ENCODE results near the gene REST. TPM values are rescaled to one million over a fixed set of nuclear protein-coding genes. Genes with fewer than 3 reads are reported as not detected.

Gene REST
- total and polyA plus RNA-seq, 8 donors: 2.7 to 28.9 (median 13.9) TPM

DNA sequence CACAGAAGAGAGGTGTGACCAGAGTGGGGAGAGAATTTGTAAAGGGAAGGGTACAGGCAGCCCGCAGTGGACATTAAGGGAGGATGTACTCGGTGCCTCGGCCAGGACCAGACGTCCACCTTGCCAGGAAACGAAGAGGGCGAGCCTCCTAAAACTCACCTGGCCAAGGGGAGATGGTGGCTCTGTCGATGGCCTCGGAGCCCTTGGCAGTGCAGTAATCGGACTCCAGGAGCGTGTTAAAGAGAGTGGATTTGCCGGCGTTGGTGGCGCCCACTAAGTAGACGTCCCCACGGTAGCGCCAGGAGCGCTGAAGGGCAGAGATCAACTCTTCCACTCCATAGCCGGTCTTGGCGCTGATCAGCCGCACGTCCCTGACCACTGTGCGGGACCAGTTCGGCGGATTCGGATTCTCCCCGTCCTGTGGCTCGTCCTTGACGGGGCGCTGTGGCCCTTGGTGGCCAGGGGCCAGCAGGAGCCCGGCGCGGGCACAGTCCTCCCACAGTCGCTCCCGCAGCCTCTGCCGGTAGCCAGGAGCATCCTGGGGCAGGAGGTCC is 68.7 kb downstream of the REST start:
- TF ChIP-seq, protein P1, sequence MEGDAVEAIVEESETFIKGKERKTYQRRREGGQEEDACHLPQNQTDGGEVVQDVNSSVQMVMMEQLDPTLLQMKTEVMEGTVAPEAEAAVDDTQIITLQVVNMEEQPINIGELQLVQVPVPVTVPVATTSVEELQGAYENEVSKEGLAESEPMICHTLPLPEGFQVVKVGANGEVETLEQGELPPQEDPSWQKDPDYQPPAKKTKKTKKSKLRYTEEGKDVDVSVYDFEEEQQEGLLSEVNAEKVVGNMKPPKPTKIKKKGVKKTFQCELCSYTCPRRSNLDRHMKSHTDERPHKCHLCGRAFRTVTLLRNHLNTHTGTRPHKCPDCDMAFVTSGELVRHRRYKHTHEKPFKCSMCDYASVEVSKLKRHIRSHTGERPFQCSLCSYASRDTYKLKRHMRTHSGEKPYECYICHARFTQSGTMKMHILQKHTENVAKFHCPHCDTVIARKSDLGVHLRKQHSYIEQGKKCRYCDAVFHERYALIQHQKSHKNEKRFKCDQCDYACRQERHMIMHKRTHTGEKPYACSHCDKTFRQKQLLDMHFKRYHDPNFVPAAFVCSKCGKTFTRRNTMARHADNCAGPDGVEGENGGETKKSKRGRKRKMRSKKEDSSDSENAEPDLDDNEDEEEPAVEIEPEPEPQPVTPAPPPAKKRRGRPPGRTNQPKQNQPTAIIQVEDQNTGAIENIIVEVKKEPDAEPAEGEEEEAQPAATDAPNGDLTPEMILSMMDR (IDR thresholded peaks at IDR 0.05): no peak
- peak overlapping the region; percentile 85 to 97 (median 91) for H3K4me3 ChIP-seq
- ATAC-seq (peak in 3 of 4 donors; percentile 0 to 6 (median 1)), DNase-seq (peak in 2 of 6 donors; percentile 11 to 22), FAIRE-seq (no peak)
- intact Hi-C loops (cut with DNase I): loop anchor here in 1 of 3 donors (10.0 kb wide), 1 partner anchor 62 kb away; no protein-coding TSS in a partner anchor
- H3K4me1 ChIP-seq: peaks cover 13 to 31% (median 22%) of the 10 kb centered on the region in 3 donors
- peak overlapping the region; percentile 76 to 90 (median 80) for H3K27ac ChIP-seq
- peaks cover 5 to 25% (median 12%) of the 10 kb centered on the region in 3 donors for H3K36me3 ChIP-seq
- no peaks in the 10 kb centered on the region for H3K27me3 ChIP-seq
- WGBS, 2 donors: 0 to 1% methylated on average over 35 of the region's 35 CpGs
- no peaks in the 10 kb centered on the region for H3K9me3 ChIP-seq

DNA sequence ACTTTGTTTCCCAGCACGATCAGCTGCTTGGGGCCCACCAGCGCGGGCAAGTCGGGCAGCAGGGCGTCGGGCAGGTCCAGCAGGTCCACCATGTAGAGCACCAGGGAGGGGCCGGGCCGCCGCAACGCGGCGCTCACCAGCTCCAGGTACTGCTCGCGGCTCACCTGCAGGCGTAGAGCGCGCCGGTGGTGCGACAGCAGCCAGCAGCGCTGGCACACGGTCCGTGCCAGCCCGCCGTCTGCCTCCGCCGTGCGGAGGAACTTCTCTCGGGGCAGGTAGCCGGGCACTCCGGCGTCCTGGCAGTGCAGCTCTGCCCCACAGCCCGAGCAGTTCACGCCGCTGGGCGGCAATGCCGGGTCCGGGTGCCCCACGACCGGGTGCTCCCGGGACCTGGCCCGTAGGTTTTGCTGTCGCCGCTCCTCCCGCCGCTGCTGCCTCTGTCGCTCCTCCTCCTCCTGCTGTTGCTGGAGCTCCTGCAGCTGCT is 69.2 kb downstream of the REST start:
- Histone ChIP-seq H3K27ac (peak overlapping the region; percentile 76 to 90 (median 80)), H3K36me3 (peaks cover 5 to 20% (median 11%) of the 10 kb centered on the region in 3 donors), H3K27me3 (no peaks in the 10 kb centered on the region), H3K4me1 (peaks cover 18 to 36% (median 22%) of the 10 kb centered on the region in 3 donors), H3K9me3 (no peaks in the 10 kb centered on the region), H3K4me3 (peak overlapping the region; percentile 85 to 97 (median 91))
- DNase-seq (peak; percentile 70 to 92 (median 80)), FAIRE-seq (no peak), ATAC-seq (peak; percentile 75 to 79 (median 76))
- TF ChIP-seq, protein P1 (IDR thresholded peaks at IDR 0.05): no peak
- intact Hi-C loops (cut with DNase I): loop anchor here in 1 of 3 donors (10.0 kb wide), 1 partner anchor 62 kb away; no protein-coding TSS in a partner anchor
- WGBS, 2 donors: 0% methylated on average over 46 of the region's 46 CpGs

DNA sequence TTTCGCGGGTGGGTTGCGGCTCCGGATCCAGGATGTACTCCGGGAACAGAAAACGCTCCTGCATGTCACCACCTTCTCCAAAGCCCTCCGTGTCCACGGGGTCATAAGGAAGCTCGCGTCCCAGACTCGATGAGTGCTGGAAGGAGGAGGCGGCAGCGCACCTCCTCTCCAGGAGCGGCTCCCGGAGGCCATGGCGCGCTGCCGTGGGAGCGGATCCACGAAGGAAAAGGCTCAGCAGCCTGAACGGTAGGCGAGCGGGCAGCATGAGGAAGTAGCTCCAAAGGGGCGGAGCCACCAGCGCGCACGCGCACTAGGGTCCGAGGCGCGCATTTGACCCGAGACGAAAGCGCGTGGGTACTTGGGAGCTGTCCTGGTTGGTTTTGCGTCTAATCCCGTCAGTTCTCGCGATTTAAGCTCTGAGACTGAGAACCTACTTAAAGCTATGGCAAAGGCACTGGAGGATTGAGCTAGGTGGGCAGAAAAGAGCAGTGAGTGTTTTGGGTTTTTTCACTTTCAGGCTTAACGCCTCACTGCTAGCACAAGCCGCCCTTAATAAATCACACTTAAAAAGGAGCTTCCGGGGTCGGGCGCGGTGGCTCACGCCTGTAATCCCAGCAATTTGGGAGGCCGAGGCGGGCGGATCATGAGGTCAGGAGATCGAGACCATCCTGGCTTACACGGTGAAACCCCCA is 69.8 kb downstream of the REST start, which contains the start of gene NOA1:
Gene NOA1 (minus strand): TSS at position 286 of the 692 bp plus-strand sequence. CDS start 21 bp downstream, at position 265.
- peaks cover under 1 to 14% (median 10%) of the 10 kb centered on the region in 3 donors for H3K36me3 ChIP-seq
- no peaks in the 10 kb centered on the region for H3K27me3 ChIP-seq
- H3K9me3 ChIP-seq: no peaks in the 10 kb centered on the region
- WGBS, 2 donors: 1% methylated on average over 51 of the region's 51 CpGs
- TF ChIP-seq, protein P1 (IDR thresholded peaks at IDR 0.05): no peak
- H3K4me1 ChIP-seq: peaks cover 22 to 41% (median 24%) of the 10 kb centered on the region in 3 donors
- H3K4me3 ChIP-seq: peak within 1 kb of the TSS; percentile 85 to 97 (median 91)
- H3K27ac ChIP-seq: peak within 1 kb of the TSS; percentile 76 to 90 (median 80)
- FAIRE-seq (peak; percentile 73), DNase-seq (peak; percentile 96 to 99 (median 98)), ATAC-seq (peak; percentile 80 to 89 (median 86))
- intact Hi-C loops (cut with DNase I): loop anchor here in 1 of 3 donors (10.0 kb wide), 1 partner anchor 63 kb away; no protein-coding TSS in a partner anchor

DNA sequence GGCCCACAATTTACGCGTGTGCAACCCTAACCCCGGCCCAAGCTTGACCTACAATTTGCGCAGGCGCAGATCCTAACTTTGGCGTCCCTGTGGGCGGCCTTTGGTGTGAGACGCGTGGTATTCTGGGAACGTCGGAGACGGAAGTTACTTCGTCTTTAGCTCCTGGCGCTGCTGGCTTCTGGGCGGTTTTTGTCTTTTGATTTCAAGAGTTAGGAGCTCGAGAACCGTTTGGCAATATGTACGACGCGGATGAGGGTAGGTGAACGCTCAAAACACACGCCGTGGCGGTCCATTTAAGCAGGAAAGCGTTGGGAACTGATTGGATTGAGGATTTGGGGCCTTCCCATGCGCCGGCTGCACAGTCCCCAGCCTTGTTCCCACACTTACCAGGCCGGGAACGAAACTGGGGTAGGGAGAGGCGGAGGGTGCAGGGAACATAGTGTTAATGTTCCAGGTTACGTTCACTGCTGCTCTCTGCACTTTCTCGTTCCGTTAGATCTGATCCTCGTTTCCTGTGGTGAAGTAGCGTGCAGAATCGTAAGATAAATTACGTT is 71.1 kb downstream of the REST start, which contains the start of gene POLR2B:
Gene POLR2B (plus strand): TSS at position 147 of the 554 bp plus-strand sequence. CDS start 90 bp downstream, at position 237.
- intact Hi-C loops (cut with DNase I): loop anchor here in 1 of 3 donors (10.0 kb wide), 1 partner anchor 64 kb away; no protein-coding TSS in a partner anchor
- FAIRE-seq: peak; percentile 20
- ATAC-seq: peak; percentile 74 to 90 (median 80)
- no peaks in the 10 kb centered on the region for H3K27me3 ChIP-seq
- WGBS, 2 donors: 0% methylated on average over 37 of the region's 37 CpGs
- peaks cover 0 to under 1% (median 0%) of the 10 kb centered on the region in 3 donors for H3K36me3 ChIP-seq
- H3K4me3 ChIP-seq: peak within 1 kb of the TSS; percentile 85 to 97 (median 91)
- H3K9me3 ChIP-seq: no peaks in the 10 kb centered on the region
- peak within 1 kb of the TSS; percentile 76 to 90 (median 80) for H3K27ac ChIP-seq
- peaks cover 26 to 45% (median 26%) of the 10 kb centered on the region in 3 donors for H3K4me1 ChIP-seq
- TF ChIP-seq, protein P1 (IDR thresholded peaks at IDR 0.05): no peak
- DNase-seq: peak; percentile 93 to 97 (median 94)

Measured in pancreas (tissue), 10 donors.